GM21737 (cell line): ENCODE measurements around the gene COL1A2.

Source experiments
- ATAC-seq: cut with Tn5 transposase; IDR thresholded peaks from one replicate; pipeline ENCODE4 v1.9.1; 2021; ENCODE audit warnings: mild to moderate bottlenecking, moderate library complexity; ENCODE audit not compliant: unreplicated experiment

Gene COL1A2

DNA sequence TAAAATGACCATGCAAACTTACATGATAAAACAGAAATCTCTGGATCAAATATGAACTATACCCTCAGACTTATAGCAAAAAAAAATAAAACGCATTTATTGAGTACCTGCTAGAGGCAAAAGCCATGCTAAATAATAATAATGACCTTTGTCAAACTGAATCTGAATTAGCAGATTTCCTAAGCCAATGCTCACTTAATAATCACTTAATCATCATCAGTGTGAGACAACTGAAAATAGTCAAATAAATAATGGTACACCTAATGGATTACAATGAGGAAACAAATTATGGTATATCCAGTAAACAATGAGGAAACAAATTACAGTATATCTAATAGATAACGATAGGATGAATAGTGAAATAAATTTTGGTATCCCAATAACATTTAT, 37.6 kb downstream of the COL1A2 start:
- ATAC-seq: no peak

- no peak for ATAC-seq
Measured at GRCh38 chr7:94432817-94433216, 38.1 kb downstream of the COL1A2 start.

DNA sequence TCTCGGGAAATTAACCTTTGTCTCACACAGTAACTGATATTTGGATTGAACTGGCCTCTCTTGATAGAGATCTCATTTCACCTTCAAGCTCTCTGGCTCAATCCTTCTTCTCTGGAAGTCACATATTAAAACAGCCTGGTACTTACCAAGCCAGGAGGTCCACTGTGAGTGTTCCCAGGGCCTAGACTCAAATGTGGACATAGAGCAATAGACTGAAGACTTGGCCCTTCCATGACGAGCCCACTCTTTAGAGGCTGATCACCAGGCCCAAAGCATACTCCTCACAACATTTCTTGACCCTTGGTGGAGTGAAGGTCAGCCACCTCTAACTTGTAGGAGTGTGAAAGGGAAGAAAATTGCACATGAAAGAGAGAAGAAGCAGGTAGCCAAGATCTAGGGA, 38.5 kb downstream of the COL1A2 start:
- ATAC-seq: no peak

DNA sequence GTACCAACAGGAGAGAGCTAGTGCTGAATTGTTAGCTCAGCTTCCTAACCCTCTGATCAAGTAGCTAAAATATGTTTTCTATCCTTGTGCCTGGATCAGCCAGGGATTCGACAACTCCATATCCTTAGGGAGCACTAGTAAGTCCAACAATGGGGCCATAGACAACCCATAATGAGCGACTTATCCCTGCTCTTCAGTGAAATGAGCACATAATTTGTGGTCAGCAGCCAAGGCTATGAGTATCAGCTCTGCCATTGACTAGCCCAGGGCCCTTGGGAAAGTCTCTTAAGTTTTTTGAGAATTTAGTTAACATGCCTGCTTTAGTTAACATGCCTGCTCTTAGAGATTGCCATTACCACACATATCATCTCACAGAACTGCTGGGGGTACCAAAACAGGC, 39.3 kb downstream of the COL1A2 start:
- no peak for ATAC-seq

DNA sequence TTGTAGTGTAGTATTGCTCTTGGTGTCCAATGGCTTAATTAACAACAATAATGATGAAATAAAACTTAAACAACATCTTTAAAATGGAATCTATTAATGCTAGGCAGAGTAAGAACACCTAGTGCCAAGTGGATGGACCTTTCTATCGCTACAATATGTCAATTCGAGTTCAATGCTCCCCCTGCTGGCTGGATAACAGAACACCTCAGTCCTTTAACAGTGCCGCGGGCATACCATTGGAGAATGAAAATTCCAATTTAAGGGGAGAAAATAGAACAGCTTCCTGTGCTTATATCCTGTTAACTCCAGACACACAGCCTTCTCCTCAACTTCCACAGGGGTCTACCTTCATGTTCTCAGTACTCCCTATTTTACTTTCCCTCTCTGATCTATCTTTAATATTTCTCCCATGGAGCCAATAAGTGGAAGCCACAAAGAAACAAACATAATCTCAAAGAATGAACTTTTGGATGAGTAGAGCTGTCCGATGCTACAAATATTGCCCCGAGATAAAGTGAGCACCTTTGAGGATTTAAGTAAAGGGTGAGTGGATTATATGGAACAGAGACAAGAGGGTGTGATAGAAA, 41.4 kb downstream of the COL1A2 start:
- ATAC-seq: peak; percentile 84

DNA sequence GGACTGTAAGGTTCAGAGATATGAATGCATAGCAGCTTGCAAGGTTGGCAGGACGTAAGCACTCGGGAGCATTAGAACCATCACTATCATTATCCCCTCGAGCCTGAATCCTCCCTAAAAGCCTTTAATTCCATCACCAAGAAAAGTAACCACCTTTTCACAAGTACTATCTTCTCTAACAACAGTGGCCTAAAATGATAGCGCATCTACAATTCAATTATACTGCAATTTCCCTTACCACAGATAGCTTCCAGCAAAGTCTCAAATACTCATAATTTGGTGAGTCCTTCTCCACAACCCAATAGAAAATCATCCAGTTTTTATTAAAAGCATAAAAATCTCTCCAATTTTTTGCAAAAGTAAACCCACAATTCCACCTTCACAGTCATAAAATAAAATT, 42.0 kb downstream of the COL1A2 start:
- no peak for ATAC-seq

DNA sequence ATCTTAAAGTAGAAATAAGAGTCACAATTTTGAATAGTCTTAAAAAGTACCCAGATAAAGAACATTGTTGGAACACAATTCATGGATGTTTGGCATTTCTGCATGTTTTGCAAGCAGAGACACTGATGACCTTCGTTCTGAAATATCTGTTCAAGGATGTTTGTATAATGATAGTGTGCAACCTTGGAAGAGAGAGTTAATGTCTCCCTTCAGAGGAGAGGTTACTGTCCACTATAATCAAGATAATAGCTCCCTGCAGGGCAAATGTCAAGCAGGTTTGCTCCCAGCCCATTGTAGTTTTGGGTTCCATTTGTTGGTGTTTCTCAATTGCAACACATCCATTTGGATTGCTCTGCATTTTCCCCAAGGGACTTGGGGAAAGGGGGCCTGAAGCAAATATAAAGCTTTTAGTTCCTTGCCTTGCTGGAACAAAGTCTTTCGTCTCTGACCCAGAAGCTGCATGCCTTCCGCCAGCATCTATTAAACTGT, 45.2 kb downstream of the COL1A2 start:
- ATAC-seq: no peak

GRCh38 chr7:94440451-94441039, 45.9 kb downstream of the COL1A2 start:
- no peak for ATAC-seq

DNA sequence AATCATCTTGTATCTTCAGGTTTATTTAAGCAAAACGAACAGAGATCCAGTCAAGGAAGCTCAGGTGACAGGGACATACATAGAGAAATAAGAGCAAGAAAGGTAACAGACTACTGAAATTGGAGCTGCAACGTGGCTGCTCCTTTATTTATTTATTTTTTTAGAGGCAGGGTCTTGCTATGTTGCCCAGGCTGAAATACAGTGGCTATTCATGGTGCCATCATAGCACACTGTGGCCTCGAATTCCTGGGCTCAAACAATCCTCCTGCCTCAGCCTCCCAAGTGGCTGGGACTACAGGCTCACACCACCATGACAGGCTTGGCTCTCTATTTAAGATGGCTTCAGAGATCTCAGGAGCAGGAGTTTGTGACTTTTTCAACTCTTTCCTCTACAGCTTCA, 46.4 kb downstream of the COL1A2 start:
- no peak for ATAC-seq

- ATAC-seq: no peak
Measured at GRCh38 chr7:94442639-94443038, 47.9 kb downstream of the COL1A2 start.

DNA sequence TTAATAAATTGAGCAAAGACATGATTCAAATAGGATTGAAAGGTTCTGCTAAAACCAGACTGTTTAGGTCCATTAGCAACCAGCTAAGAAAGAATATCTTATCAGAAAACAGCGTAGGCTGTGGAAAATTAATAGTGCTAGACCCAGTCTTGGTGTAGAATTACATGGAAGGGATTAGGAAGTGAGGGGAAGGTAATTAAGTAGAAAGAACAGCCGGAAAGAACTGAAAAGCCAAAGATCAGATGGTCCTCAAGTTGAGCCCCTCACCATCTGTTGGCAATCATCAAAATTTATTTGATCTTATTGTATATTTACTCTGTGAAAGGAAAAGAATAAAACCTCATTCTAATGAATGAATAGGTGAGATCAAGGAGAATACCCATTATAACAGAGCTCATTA, 50.1 kb downstream of the COL1A2 start:
- no peak for ATAC-seq

DNA sequence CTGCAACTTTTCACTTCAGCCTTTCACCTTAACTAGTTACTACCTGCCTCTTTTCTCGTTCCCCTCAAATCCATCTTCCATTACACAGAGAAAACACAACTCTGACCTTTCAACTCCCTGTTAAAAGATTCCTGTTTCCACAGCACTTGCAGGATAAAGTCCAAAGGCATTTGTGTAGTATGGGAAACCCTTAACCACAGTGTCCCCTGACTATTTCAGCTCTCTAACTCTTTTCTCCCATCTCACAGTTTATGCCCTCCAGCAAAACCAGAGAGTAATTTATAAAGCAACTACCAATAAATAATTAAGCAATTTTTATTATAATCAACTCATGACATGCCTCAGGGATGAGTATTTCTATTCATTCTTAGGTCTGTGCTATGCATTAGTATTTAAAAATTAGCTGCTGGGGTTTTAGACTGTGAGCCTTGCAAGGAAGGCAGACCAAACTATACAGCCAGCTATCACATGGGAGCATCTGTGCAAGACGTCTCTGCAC, 51.0 kb downstream of the COL1A2 start:
- ATAC-seq: no peak

- ATAC-seq: no peak
Measured at GRCh38 chr7:94446308-94446707, 51.6 kb downstream of the COL1A2 start.

DNA sequence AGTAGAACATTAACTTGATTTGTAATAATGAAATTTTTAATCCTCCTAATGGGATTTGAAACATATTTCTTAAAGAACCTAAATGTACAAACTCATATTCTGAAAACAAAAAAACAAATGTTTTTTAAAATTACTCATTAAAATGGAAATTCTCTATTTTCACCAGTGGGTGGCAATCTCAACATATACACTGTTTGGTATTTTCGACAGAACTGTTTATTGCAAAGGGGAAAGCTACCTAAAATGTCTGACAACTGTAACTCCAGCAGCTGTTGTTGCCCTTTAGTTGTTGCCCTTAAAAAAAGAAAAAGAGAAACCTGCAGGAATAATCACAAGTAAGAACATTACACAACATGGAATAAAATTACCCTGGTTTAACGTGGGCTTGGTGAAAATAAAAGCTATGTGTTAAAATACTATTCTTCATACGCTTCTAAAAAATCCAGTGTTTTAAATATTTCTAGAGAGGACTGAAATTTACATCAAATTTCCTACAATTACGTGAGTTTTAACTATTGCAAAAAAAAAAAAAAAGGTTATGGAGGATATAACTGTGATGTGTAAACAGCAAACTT, 54.5 kb downstream of the COL1A2 start:
- ATAC-seq: no peak

GRCh38 chr7:94450044-94450697, 55.5 kb downstream of the COL1A2 start:
- ATAC-seq: no peak

GRCh38 chr7:94451187-94451586, 56.5 kb downstream of the COL1A2 start:
- no peak for ATAC-seq

DNA sequence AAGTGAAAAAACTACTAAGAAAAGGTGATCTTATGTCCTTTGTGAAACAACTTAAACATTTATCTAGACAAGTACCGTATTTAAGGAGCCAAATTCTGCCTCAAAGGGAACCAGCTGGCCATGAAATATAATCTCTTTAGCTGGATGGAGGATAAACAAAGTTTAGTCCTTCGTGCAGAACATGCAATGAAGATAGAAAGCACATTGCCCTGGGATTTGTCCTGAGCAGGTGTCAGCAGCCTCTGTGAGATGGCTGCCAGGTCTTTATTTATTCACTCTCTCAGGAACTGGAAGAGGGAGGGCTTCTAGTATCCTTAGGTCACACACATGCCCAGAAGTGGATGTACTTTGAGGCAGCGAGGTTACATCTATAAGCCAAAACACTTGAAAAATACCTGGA, 57.5 kb downstream of the COL1A2 start:
- ATAC-seq: no peak

GRCh38 chr7:94453898-94454297, 59.2 kb downstream of the COL1A2 start:
- ATAC-seq: no peak

DNA sequence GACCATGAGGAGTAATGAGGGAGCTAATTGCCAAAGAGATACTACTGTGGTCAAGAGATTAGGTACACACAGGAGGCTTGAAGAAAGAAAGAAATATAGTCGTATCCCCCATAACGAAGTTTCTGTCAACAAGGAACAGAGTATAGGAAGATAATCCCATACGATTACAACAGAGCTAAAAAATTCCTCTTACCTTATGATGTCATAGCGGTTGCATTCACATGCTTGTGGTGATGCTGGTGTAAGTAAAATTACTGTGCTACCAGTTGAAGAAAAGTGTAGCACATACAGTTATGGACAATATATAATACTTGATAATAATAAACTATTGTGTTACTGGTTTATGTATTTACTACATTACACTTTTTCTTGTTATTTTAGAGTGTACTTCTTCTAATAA, 63.3 kb downstream of the COL1A2 start:
- ATAC-seq: no peak

DNA sequence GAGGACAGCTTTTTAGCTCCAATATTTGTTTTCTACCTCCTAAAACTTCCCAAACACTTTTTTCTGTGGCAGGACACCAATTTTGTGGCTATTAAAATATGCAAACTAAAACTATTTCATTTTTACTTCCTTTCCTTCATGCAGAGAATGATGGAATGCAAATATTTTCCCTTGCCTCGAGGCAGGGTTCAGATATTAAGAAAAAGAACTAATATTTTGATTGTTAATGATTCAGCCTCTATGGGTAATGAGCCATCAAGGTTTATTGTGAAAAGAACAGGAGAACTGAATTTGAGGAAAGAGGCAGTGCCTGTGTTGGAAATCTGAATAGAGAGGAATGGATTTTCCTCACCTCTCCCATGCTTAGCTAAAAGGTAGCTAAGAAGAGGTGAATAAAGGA, 71.8 kb downstream of the COL1A2 start:
- no peak for ATAC-seq

DNA sequence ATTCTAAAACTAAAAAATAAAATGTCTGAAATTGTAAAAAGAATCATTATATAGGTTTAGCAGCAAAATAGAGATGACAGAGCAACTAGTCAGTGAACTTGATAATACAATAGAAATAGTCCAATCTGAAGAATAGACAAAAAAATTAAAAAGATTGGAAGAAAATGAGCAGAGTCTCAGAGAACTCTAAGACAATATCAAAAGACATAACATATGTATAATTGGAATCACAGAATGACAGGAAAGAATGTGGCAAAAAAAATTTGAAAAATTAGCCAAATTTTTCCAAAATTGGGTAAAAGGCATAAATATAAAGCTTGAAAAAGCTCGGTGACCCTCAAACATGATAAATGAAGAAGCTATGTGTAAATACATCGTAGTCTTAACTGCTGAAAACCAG, 76.9 kb downstream of the COL1A2 start:
- no peak for ATAC-seq

DNA sequence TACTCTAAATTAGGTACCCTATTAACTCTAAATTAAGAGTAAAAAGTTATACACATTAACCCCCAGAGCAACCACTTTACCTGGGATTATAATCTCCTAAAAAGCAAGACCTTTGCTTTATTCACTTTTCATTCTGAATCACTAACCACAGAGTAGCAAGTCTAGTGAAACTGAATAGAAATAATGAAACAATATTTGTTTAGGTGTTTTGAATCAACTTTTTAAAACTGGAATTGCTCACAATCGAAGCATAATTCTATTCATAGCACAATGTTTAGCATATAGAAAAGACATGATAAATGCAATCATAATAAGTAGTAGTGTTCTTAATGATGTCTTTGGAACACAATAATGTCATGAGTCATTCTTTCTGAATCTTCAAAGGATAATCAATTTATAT, 77.9 kb downstream of the COL1A2 start:
- no peak for ATAC-seq
